SK-N-SH (cell line): ENCODE measurements around the gene STK39. TPM values are rescaled to one million over a fixed set of nuclear protein-coding genes. Genes with fewer than 3 reads are reported as not detected.

Experiments used
- CTCF ChIA-PET: fragments of 300-600, 350-600 bp; formaldehyde crosslinking; extraction: SDS; loops from one replicate; lab custom pipeline; 2021; lab: Yijun Ruan, JAX
- POLR2A ChIA-PET: fragments of 350-600 bp; sonication (Branson Sonifier 250); formaldehyde crosslinking; extraction: SDS; loops from one replicate; lab custom pipeline; 2020; ENCODE audit warnings: antibody characterized with exemption, inconsistent platforms; lab: Yijun Ruan, JAX
- DNase-seq: peaks from one replicate; pipeline ENCODE4 v3.0.0; 2012
- H2AFZ ChIP-seq: fragments of 200-600 bp; sonication (generic); 2 replicates; pipeline ENCODE4 v1.8.1; 2016; ENCODE audit warnings: antibody characterized with exemption, mild to moderate bottlenecking, low read depth
- H3F3A ChIP-seq: fragments of 200-600 bp; sonication (generic); replicated peaks from 2 replicates; pipeline ENCODE3; 2016; ENCODE audit warnings: antibody characterized with exemption, mild to moderate bottlenecking; ENCODE audit not compliant: insufficient read depth
- H3K27ac ChIP-seq, 2 experiments: fragments of 200-500 bp in 1 of 2; fragments of 200-600 bp in 1 of 2; sonication (Bioruptor generic) in 1 of 2; sonication (generic), shearing (Covaris generic) in 1 of 2; 2 replicates each; pipeline versions ENCODE4 v1.5.1 to v1.6.1; 2014 to 2016; ENCODE audit warnings: low read depth in 2 of 2, inconsistent platforms in 1 of 2, low read length in 1 of 2, mild to moderate bottlenecking in 1 of 2, mixed read lengths in 1 of 2
- H3K27me3 ChIP-seq: fragments of 200-600 bp; sonication (generic), shearing (Covaris generic); 2 replicates; pipeline ENCODE4 v1.6.1; 2016; ENCODE audit warnings: mixed run types; ENCODE audit not compliant: insufficient read depth
- H3K36me3 ChIP-seq, 2 experiments: fragments of 200-500 bp in 1 of 2; fragments of 200-600 bp in 1 of 2; sonication (Bioruptor generic) in 1 of 2; sonication (generic) in 1 of 2; replicated peaks in 1 of 2; 2 replicates each; pipeline versions ENCODE3 to v1.5.1; 2014 to 2016; ENCODE audit warnings: low read length in 1 of 2, mild to moderate bottlenecking in 1 of 2; ENCODE audit not compliant: insufficient read depth in 2 of 2, control insufficient read depth in 1 of 2
- H3K4me1 ChIP-seq, 2 experiments: fragments of 200-500 bp in 1 of 2; fragments of 200-600 bp in 1 of 2; sonication (Bioruptor generic) in 1 of 2; sonication (generic), shearing (Covaris generic) in 1 of 2; 2 replicates each; pipeline versions ENCODE4 v1.5.1 to v1.6.1; 2014 to 2016; ENCODE audit warnings: low read depth in 1 of 2, low read length in 1 of 2, mixed run types in 1 of 2; ENCODE audit not compliant: insufficient read depth in 2 of 2, control insufficient read depth in 1 of 2
- H3K4me2 ChIP-seq: fragments of 200-600 bp; sonication (generic), shearing (Covaris generic); 2 replicates; pipeline ENCODE4 v1.6.1; 2017; ENCODE audit warnings: mixed run types
- H3K4me3 ChIP-seq, 2 experiments: fragments of 200-500 bp in 1 of 2; fragments of 200-600 bp in 1 of 2; sonication (Bioruptor generic) in 1 of 2; sonication (generic), shearing (Covaris generic) in 1 of 2; 2 replicates each; pipeline versions ENCODE4 v1.5.1 to v1.8.1; 2014 to 2016; ENCODE audit warnings: low read depth in 2 of 2, inconsistent platforms in 1 of 2, low read length in 1 of 2, mild to moderate bottlenecking in 1 of 2, mixed read lengths in 1 of 2, moderate library complexity in 1 of 2
- H3K79me2 ChIP-seq: fragments of 200-600 bp; sonication (generic); 2 replicates; pipeline ENCODE4 v1.8.1; 2017; ENCODE audit warnings: mild to moderate bottlenecking; ENCODE audit not compliant: insufficient read depth
- H3K9ac ChIP-seq: fragments of 200-600 bp; sonication (generic); 2 replicates; pipeline ENCODE4 v1.6.1; 2017; ENCODE audit warnings: mixed run types
- H3K9me2 ChIP-seq: fragments of 200-600 bp; sonication (generic); 2 replicates; pipeline ENCODE4 v1.6.1; 2017; ENCODE audit warnings: mixed run types
- H3K9me3 ChIP-seq: fragments of 200-600 bp; sonication (generic); 2 replicates; pipeline ENCODE4 v1.6.1; 2017; ENCODE audit warnings: mixed run types, mild to moderate bottlenecking, moderate library complexity
- H4K20me1 ChIP-seq: fragments of 200-600 bp; sonication (generic); 2 replicates; pipeline ENCODE4 v1.6.1; 2017; ENCODE audit warnings: mild to moderate bottlenecking, mixed run types; ENCODE audit not compliant: insufficient read depth
- CHD2 ChIP-seq: fragments of 150-350 bp; IDR thresholded peaks from 2 replicates; pipeline ENCODE4 v1.6.1; 2018; ENCODE audit warnings: low read length; ENCODE audit not compliant: partially characterized antibody
- FOSL2 ChIP-seq: IDR thresholded peaks from 2 replicates; pipeline ENCODE4 v1.4.0; 2012; ENCODE audit warnings: low read depth, mild to moderate bottlenecking, moderate library complexity, borderline replicate concordance
- FOXJ3 ChIP-seq: sonication (generic); formaldehyde crosslinking; IDR thresholded peaks from 2 replicates; pipeline ENCODE4 v1.5.1; 2020; ENCODE audit warnings: mild to moderate bottlenecking, missing genetic modification reagents
- FOXM1 ChIP-seq: IDR thresholded peaks from 2 replicates; pipeline ENCODE4 v1.4.0; 2012; ENCODE audit warnings: low read depth, mild to moderate bottlenecking
- GABPA ChIP-seq: IDR thresholded peaks from 2 replicates; pipeline ENCODE4 v1.4.0; 2012; ENCODE audit warnings: low read depth, mild to moderate bottlenecking
- GATA2 ChIP-seq: sonication (generic); formaldehyde crosslinking; IDR thresholded peaks from 2 replicates; pipeline ENCODE4 v1.5.0; 2020; ENCODE audit warnings: mild to moderate bottlenecking, missing genetic modification reagents
- IRF3 ChIP-seq: fragments of 150-350 bp; IDR thresholded peaks from 2 replicates; pipeline ENCODE4 v1.6.1; 2016; ENCODE audit warnings: mild to moderate bottlenecking, low read depth, low read length
- MXI1 ChIP-seq: IDR thresholded peaks from 2 replicates; pipeline ENCODE4 v1.6.1; 2012; ENCODE audit warnings: mild to moderate bottlenecking, low read depth, low read length, improper control_type of control experiment
- NRF1 ChIP-seq: IDR thresholded peaks from 2 replicates; pipeline ENCODE4 v1.6.1; 2012; ENCODE audit warnings: low read depth, mild to moderate bottlenecking, low read length
- POLR2AphosphoS5 ChIP-seq: IDR thresholded peaks from 2 replicates; pipeline ENCODE4 v1.6.1; 2012; ENCODE audit warnings: low read depth, low read length
- RAD21 ChIP-seq: IDR thresholded peaks from 2 replicates; pipeline ENCODE4 v1.6.1; 2012; ENCODE audit warnings: mild to moderate bottlenecking, low read length
- RCOR1 ChIP-seq: fragments of 150-350 bp; IDR thresholded peaks from 2 replicates; pipeline ENCODE4 v1.6.1; 2017; ENCODE audit warnings: antibody characterized with exemption, low read length
- REST ChIP-seq: IDR thresholded peaks from 2 replicates; pipeline ENCODE4 v1.6.1; 2012; ENCODE audit warnings: mild to moderate bottlenecking, low read depth, low read length, moderate library complexity
- RFX5 ChIP-seq: IDR thresholded peaks from 2 replicates; pipeline ENCODE4 v1.6.1; 2012; ENCODE audit warnings: mild to moderate bottlenecking, improper control_type of control experiment, low read length
- TEAD4 ChIP-seq: IDR thresholded peaks from 2 replicates; pipeline ENCODE4 v1.4.0; 2012; ENCODE audit warnings: mild to moderate bottlenecking, borderline replicate concordance; ENCODE audit not compliant: insufficient read depth
- USF1 ChIP-seq: IDR thresholded peaks from 2 replicates; pipeline ENCODE4 v1.4.0; 2012; ENCODE audit warnings: low read depth, borderline replicate concordance
- YY1 ChIP-seq: IDR thresholded peaks from 2 replicates; pipeline ENCODE4 v1.4.0; 2012; ENCODE audit warnings: low read depth, mild to moderate bottlenecking
- WGBS: methylation state at CpG from one replicate; pipeline ENCODE4 v1.1.6; 2017; ENCODE audit warnings: low lambda C conversion rate; 5-methylcytosine and 5-hydroxymethylcytosine counted together
- polyA plus RNA-seq, 3 experiments: library from polyadenylated mRNA; depleted of rRNA; stranded (reverse); fragments of >200 nt; gene quantifications; 2 replicates each; pipeline ENCODE4 v1.2.3, GENCODE V29; 2012

STK39 gene
- polyA plus RNA-seq, 1 of the 3 experiments (the other 2 are of a cell fraction), result 9.6 TPM

GRCh38 chr2:168194784-168195522 is 52.4 kb downstream of the STK39 start (continued):
- no peak for TF ChIP-seq USF1
- TF ChIP-seq GATA2 (CRISPR knock-in tag), result peak; percentile 59
- TF ChIP-seq RCOR1, result peak; percentile 64
- no peak for TF ChIP-seq GABPA
- no peak for TF ChIP-seq YY1
- TF ChIP-seq REST, result no peak
- no peak for TF ChIP-seq MXI1

- peak overlapping the region in 1 of 2 experiments; percentile 36; a peak in 2 of 4 replicates for H3K27ac ChIP-seq
- H3K36me3 ChIP-seq, result no peaks in the 10 kb centered on the region
- H3K4me2 ChIP-seq, result peak overlapping the region; percentile 51; the same call in 1 of the 2 replicates
- H3K9me3 ChIP-seq, result no peaks in the 10 kb centered on the region
- H4K20me1 ChIP-seq, result peaks cover 34% of the 10 kb centered on the region
- ChIA-PET POLR2A (no interaction called here), CTCF (interaction anchor here (2.6 kb wide), 1 partner anchor 74 kb away, joined by 7 read pairs; no protein-coding TSS in a partner anchor)
- H3K79me2 ChIP-seq, result peaks cover 81% of the 10 kb centered on the region
- no peak overlapping the region for H2AFZ ChIP-seq
- no peaks in the 10 kb centered on the region for H3K9me2 ChIP-seq
- no peak overlapping the region for H3K4me3 ChIP-seq
- no peaks in the 10 kb centered on the region for H3K27me3 ChIP-seq
- peaks cover 36 to 49% of the 10 kb centered on the region in 2 experiments for H3K4me1 ChIP-seq
- H3K9ac ChIP-seq, result no peak overlapping the region
- H3F3A ChIP-seq, result peaks cover 19% of the 10 kb centered on the region
- no peak for DNase-seq
- WGBS, result 21% methylated on average over 2 of the region's 3 CpGs
- TF ChIP-seq RFX5 (no peak), CHD2 (no peak), NRF1 (no peak), FOSL2 (no peak), RAD21 (no peak), POLR2AphosphoS5 (no peak), REST (no peak), FOXM1 (no peak), TEAD4 (no peak), USF1 (no peak), IRF3 (no peak), FOXJ3 (CRISPR knock-in tag) (no peak)
Measured at GRCh38 chr2:168192839-168193616, 54.4 kb downstream of the STK39 start.
